Measurements from ENCODE around the gene ZCCHC3.

Gene ZCCHC3

GRCh38 chr20:273884-274283, 23.5 kb upstream of the ZCCHC3 start:
- Histone ChIP-seq H3K27me3 (ENCODE audit: insufficient read depth, poor library complexity, severe bottlenecking) (no peaks in the 10 kb centered on the region), H3K27ac (ENCODE audit: poor library complexity, severe bottlenecking) (no peak overlapping the region), H3K4me3 (ENCODE audit: severe bottlenecking) (no peak overlapping the region), H3K9me3 (ENCODE audit: severe bottlenecking) (no peaks in the 10 kb centered on the region), H3K36me3 (ENCODE audit: low read depth) (no peaks in the 10 kb centered on the region), H3K4me1 (ENCODE audit: insufficient read depth, poor library complexity, severe bottlenecking) (no peaks in the 10 kb centered on the region)
- ATAC-seq (ENCODE audit: low read depth) = no peak
- no peak for DNase-seq (ENCODE audit: low spot score)
- no peak for TF ChIP-seq CTCF (IDR thresholded peaks at IDR 0.05; ENCODE audit: poor library complexity, severe bottlenecking)

- DNase-seq (ENCODE audit: low spot score) = no peak
- no peak for ATAC-seq (ENCODE audit: low read depth)
- no peaks in the 10 kb centered on the region for H3K36me3 ChIP-seq (ENCODE audit: low read depth)
- no peak for TF ChIP-seq CTCF (IDR thresholded peaks at IDR 0.05; ENCODE audit: poor library complexity, severe bottlenecking)
- H3K4me1 ChIP-seq (ENCODE audit: insufficient read depth, poor library complexity, severe bottlenecking) = no peaks in the 10 kb centered on the region
- no peaks in the 10 kb centered on the region for H3K27me3 ChIP-seq (ENCODE audit: insufficient read depth, poor library complexity, severe bottlenecking)
- H3K27ac ChIP-seq (ENCODE audit: poor library complexity, severe bottlenecking) = no peak overlapping the region
- H3K9me3 ChIP-seq (ENCODE audit: severe bottlenecking) = no peaks in the 10 kb centered on the region
- H3K4me3 ChIP-seq (ENCODE audit: severe bottlenecking) = no peak overlapping the region
Observed at GRCh38 chr20:275791-276190, 21.6 kb upstream of the ZCCHC3 start.

- no peak for ATAC-seq (ENCODE audit: low read depth)
Observed at GRCh38 chr20:276620-277495, 20.5 kb upstream of the ZCCHC3 start.

GRCh38 chr20:277496-277781, 19.9 kb upstream of the ZCCHC3 start:
- Histone ChIP-seq H3K9me3 (ENCODE audit: severe bottlenecking) (no peaks in the 10 kb centered on the region), H3K4me3 (ENCODE audit: severe bottlenecking) (no peak overlapping the region), H3K36me3 (ENCODE audit: low read depth) (no peaks in the 10 kb centered on the region), H3K27ac (ENCODE audit: poor library complexity, severe bottlenecking) (no peak overlapping the region), H3K27me3 (ENCODE audit: insufficient read depth, poor library complexity, severe bottlenecking) (no peaks in the 10 kb centered on the region), H3K4me1 (ENCODE audit: insufficient read depth, poor library complexity, severe bottlenecking) (no peaks in the 10 kb centered on the region)
- ATAC-seq (ENCODE audit: low read depth) (no peak), DNase-seq (ENCODE audit: low spot score) (no peak)
- TF ChIP-seq CTCF (IDR thresholded peaks at IDR 0.05; ENCODE audit: poor library complexity, severe bottlenecking) = no peak

More at GRCh38 chr20:276620-277495, 20.5 kb upstream of the ZCCHC3 start:
- Histone ChIP-seq H3K27me3 (ENCODE audit: insufficient read depth, poor library complexity, severe bottlenecking) (no peaks in the 10 kb centered on the region), H3K4me3 (ENCODE audit: severe bottlenecking) (no peak overlapping the region), H3K4me1 (ENCODE audit: insufficient read depth, poor library complexity, severe bottlenecking) (no peaks in the 10 kb centered on the region), H3K9me3 (ENCODE audit: severe bottlenecking) (no peaks in the 10 kb centered on the region), H3K36me3 (ENCODE audit: low read depth) (no peaks in the 10 kb centered on the region), H3K27ac (ENCODE audit: poor library complexity, severe bottlenecking) (no peak overlapping the region)
- no peak for TF ChIP-seq CTCF (IDR thresholded peaks at IDR 0.05; ENCODE audit: poor library complexity, severe bottlenecking)
- no peak for DNase-seq (ENCODE audit: low spot score)

- H3K9me3 ChIP-seq (ENCODE audit: severe bottlenecking) = no peaks in the 10 kb centered on the region
- no peak overlapping the region for H3K27ac ChIP-seq (ENCODE audit: poor library complexity, severe bottlenecking)
- no peaks in the 10 kb centered on the region for H3K36me3 ChIP-seq (ENCODE audit: low read depth)
- no peaks in the 10 kb centered on the region for H3K27me3 ChIP-seq (ENCODE audit: insufficient read depth, poor library complexity, severe bottlenecking)
- TF ChIP-seq CTCF (IDR thresholded peaks at IDR 0.05; ENCODE audit: poor library complexity, severe bottlenecking) = no peak
- no peaks in the 10 kb centered on the region for H3K4me1 ChIP-seq (ENCODE audit: insufficient read depth, poor library complexity, severe bottlenecking)
- DNase-seq (ENCODE audit: low spot score) (no peak), ATAC-seq (ENCODE audit: low read depth) (no peak)
- no peak overlapping the region for H3K4me3 ChIP-seq (ENCODE audit: severe bottlenecking)
Observed at GRCh38 chr20:278181-278580, 19.2 kb upstream of the ZCCHC3 start.

Measured in RWPE2 (cell line).